IPS DF 6.9 (cell line): Measurements from ENCODE around the gene CALB2.

Source experiments
- DNase-seq: peaks from one replicate; pipeline ENCODE4 v3.0.0-alpha.2; 2013; ENCODE audit warnings: low read depth, low spot score
- H3K27ac ChIP-seq: one replicate; pipeline ENCODE4 v1.5.1; 2013; ENCODE audit warnings: low read length, control low read depth
- H3K27me3 ChIP-seq: 2 replicates; pipeline ENCODE4 v1.6.1; 2013; ENCODE audit warnings: mild to moderate bottlenecking, low read length; ENCODE audit not compliant: control insufficient read depth, insufficient read depth
- H3K36me3 ChIP-seq: 2 replicates; pipeline ENCODE4 v1.6.1; 2013; ENCODE audit warnings: low read length; ENCODE audit not compliant: control insufficient read depth, insufficient read depth
- H3K4me1 ChIP-seq: 2 replicates; pipeline ENCODE4 v1.6.1; 2013; ENCODE audit warnings: low read length; ENCODE audit not compliant: control insufficient read depth, insufficient read depth
- H3K4me3 ChIP-seq: 2 replicates; pipeline ENCODE4 v1.5.1; 2013; ENCODE audit warnings: mild to moderate bottlenecking, low read length
- H3K9me3 ChIP-seq: 2 replicates; pipeline ENCODE4 v1.6.1; 2013; ENCODE audit warnings: low read length, inconsistent platforms; ENCODE audit not compliant: control insufficient read depth, insufficient read depth
- WGBS: extraction: QIAGEN DNeasy Blood & Tissue Kit; methylation state at CpG from one replicate; pipeline ENCODE4 v1.1.7; 2013; ENCODE audit warnings: mixed read lengths, missing lambda C conversion rate; ENCODE audit not compliant: insufficient read length, insufficient coverage; 5-methylcytosine and 5-hydroxymethylcytosine counted together

CALB2 gene

DNA sequence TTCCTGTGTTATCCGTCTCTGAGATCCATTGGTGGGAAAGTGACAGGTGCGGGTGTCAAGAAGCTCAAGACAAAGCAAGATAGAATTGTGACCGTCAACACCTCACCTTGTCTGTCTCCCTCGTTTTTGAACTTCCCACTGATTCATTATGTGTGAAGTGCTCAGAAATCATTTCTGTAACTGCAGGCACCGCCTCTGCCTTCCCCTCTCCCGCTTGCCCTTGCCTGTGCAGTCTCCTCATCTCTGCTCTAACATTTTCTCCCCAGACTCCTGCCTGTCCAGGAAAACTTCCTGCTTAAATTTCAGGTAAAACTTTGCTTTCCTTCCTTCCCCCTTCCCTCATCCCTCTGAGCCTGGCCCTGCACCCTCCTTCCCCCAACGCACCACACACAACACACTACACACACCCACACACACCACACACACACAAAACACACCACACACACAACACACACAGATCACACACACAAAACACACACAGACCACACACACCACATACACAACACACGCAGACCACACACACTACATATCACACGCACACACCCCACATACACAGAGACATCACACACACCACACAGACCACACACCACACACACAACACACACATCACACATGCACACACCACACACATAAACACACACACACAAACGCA lies 25.7 kb downstream of the CALB2 start:
- no peak overlapping the region for H3K27ac ChIP-seq
- H3K4me3 ChIP-seq, result no peak overlapping the region
- 100% methylated on average over 4 of the region's 10 CpGs for WGBS
- no peaks in the 10 kb centered on the region for H3K27me3 ChIP-seq
- no peak for DNase-seq
- peaks cover 5% of the 10 kb centered on the region; the same call in 1 of the 2 replicates for H3K4me1 ChIP-seq
- no peaks in the 10 kb centered on the region for H3K36me3 ChIP-seq
- H3K9me3 ChIP-seq, result no peaks in the 10 kb centered on the region

DNA sequence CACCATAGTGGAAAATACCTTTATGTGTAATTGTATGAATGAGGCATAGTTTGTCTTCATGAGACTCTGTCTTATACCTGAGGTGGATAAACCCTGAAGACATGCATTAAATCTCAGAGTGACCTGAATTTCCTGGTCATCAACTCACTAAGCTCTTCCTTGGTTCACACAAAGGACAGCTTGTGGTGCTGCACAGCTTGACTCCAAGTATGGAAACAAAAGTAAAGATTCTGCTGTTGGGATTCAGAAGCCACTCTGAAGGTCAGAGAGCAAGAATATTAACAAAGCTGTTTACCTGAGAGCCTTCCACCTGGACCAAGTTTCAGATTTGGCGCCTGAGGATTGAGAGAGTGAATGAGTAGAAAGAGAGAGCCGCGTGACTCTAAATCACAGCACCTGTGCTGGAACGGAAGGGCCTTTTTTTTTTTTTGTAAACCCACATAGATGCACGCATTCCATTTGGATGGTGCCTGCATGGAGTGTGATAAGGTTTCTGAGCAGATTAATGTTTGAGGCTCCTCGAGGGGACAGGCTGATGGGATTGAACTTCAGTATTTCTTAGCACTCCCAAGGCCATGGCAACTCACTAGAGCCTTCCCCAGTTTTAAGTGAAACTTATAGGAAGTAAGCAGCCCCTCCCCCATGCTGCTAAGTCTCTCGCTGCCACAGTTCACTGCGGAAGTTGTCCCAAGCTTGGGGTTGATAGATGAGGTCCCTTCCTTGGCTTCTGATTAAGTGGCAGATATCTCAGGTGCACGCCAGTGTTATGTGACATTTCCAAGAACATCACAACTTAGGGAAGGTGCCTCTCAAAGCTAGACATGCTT lies 28.7 kb downstream of the CALB2 start:
- no peak overlapping the region for H3K4me3 ChIP-seq
- H3K4me1 ChIP-seq, result peaks cover 11% of the 10 kb centered on the region; the same call in 1 of the 2 replicates
- no peak for DNase-seq
- WGBS, result no CpG with 5 or more reads among the region's 9 CpGs
- no peak overlapping the region for H3K27ac ChIP-seq
- H3K27me3 ChIP-seq, result no peaks in the 10 kb centered on the region
- H3K9me3 ChIP-seq, result no peaks in the 10 kb centered on the region
- no peaks in the 10 kb centered on the region for H3K36me3 ChIP-seq

DNA sequence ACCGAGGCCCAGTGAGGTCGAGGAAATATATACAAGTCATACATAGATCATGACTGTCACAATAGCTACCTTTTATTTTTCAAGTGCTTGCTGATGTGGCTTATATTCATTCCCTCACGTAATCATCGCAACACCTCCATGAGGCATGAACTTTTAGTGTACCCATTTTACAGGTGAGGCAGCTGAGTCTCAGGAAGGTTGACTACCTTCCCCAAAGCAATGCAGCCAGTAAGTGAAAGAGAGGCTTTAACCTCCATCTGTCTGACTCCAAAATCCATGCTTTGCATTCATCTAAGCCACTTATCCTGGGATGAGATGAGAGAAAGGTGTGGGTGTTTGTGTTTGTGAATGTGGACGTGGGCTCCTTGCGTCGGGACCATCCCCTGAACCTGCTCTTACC lies 30.8 kb downstream of the CALB2 start:
- Histone ChIP-seq H3K27ac (no peak overlapping the region), H3K36me3 (no peaks in the 10 kb centered on the region), H3K4me3 (no peak overlapping the region), H3K4me1 (peaks cover 11% of the 10 kb centered on the region; the same call in 1 of the 2 replicates), H3K27me3 (no peaks in the 10 kb centered on the region), H3K9me3 (no peaks in the 10 kb centered on the region)
- DNase-seq, result no peak
- WGBS, result no CpG with 5 or more reads among the region's 7 CpGs

DNA sequence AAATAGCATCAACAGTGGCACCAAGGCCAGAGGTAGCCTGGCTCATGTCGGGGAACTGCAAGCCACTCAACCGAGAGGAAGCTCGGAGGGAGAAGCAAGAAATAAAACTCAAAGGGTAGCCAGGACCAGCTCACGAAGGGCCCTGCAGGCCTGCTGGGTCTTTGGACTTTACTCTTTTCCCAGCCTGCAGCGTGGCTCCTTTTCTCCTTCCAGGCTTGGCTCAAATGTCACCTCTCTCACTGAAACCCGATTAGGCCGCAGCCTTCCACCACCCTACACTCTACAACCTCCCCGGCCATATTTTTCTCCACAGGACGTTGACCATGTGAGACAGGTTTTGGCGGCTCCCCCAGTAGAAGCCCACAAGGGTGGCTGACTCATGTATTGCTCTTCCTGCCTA lies 38.1 kb downstream of the CALB2 start:
- Histone ChIP-seq H3K4me1 (no peaks in the 10 kb centered on the region), H3K9me3 (no peaks in the 10 kb centered on the region), H3K36me3 (no peaks in the 10 kb centered on the region), H3K27me3 (no peaks in the 10 kb centered on the region), H3K27ac (no peak overlapping the region), H3K4me3 (no peak overlapping the region)
- WGBS, result no CpG with 5 or more reads among the region's 10 CpGs
- no peak for DNase-seq

DNA sequence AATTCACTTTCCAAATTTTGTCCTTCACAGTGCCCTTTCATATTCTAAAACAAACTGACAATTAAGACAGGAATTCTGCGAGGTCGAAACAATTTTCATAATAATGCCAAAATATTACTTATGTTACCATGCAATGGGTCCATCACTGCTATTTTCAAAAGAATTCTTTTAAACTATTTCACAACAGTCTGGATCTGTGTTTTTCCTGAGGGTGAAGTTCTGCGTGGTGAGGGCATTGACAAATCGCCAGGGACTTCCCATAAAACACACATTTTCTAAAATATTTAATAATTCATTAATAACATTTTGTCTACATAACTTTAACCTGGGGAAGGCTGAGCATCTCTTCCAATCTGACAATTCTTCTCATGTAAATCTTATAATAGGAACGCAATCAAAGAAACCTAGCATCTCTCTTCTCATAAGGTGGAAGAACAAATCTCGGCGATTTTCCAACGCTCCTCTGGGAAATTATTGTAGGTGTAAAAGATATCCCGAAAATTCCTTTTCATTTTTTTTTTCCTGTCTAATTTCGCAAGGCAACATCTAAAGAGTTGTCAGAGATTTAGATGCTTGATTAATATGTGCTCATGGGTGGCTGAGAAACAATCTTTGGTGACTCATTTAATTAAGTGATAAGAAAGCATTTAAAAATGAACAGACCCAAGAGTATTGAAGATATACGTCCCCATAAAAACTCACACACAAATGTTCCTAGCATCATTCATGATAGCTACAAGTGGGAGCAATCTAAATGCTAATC lies 41.5 kb downstream of the CALB2 start:
- Histone ChIP-seq H3K4me1 (no peaks in the 10 kb centered on the region), H3K4me3 (no peak overlapping the region), H3K36me3 (no peaks in the 10 kb centered on the region), H3K27ac (no peak overlapping the region), H3K9me3 (no peaks in the 10 kb centered on the region), H3K27me3 (no peaks in the 10 kb centered on the region)
- no peak for DNase-seq
- no CpG with 5 or more reads among the region's 11 CpGs for WGBS

DNA sequence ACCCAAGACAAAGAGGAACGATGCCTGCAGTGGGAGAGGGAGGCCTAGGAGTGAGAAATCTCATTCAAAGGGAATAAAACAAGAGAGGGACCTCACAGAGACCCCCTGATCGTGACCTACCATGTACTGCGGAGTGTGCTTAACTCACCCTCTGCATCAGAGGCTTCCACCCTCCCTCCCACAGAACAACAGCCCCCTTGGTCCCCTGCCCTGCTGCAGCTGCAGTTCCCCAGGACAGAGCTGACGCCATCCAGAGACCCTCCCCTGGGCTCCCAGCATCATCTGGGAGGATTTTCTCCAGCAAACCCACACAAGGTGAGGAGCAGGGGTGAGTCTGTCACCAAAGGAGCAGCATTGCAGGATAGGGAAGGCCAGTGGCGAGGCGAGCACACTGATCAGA lies 43.5 kb downstream of the CALB2 start:
- DNase-seq, result no peak
- no peaks in the 10 kb centered on the region for H3K4me1 ChIP-seq
- WGBS, result no CpG with 5 or more reads among the region's 6 CpGs
- no peak overlapping the region for H3K27ac ChIP-seq
- H3K36me3 ChIP-seq, result no peaks in the 10 kb centered on the region
- H3K9me3 ChIP-seq, result no peaks in the 10 kb centered on the region
- H3K4me3 ChIP-seq, result no peak overlapping the region
- no peaks in the 10 kb centered on the region for H3K27me3 ChIP-seq

DNA sequence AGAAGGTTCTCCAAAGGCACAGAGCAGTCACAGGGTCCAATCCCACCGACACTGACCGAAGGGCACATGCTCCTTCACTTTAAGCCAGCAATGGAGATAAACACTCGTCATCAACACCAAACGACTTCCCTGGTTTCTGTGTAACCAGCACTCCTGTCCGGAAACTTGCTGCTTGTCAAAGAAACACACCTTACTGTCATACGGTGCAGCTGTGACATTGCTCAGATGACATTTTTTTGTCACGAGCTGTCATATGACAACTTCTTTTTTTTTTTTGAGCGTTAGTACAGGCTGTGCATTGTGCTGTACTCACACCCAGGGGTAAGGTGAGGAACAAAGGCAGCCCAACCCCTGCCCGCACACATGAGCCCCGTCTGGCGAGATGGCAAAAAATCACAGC lies 44.2 kb downstream of the CALB2 start:
- Histone ChIP-seq H3K36me3 (no peaks in the 10 kb centered on the region), H3K27me3 (no peaks in the 10 kb centered on the region), H3K4me1 (no peaks in the 10 kb centered on the region), H3K27ac (no peak overlapping the region), H3K9me3 (no peaks in the 10 kb centered on the region), H3K4me3 (no peak overlapping the region)
- WGBS, result no CpG with 5 or more reads among the region's 11 CpGs
- no peak for DNase-seq

DNA sequence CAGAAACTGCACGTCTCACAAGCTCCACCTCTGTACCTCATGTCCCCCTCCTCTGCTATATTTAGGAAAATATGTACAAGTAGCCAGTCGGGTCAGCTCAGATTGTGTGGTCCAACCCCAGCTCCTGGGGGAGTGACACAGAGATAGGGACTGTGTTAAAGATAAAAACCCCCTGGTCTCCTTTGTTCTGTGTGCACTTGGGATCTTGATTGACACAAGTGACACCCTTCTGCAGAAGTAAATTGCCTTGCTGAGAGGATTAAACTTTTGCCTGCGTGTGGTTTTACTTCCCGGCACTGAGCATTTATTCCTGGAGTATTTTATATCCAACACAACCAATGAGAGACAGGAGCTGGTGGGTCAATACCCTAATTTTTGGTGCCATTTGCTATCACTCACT lies 45.8 kb downstream of the CALB2 start:
- Histone ChIP-seq H3K27ac (no peak overlapping the region), H3K27me3 (no peaks in the 10 kb centered on the region), H3K4me1 (no peaks in the 10 kb centered on the region), H3K4me3 (no peak overlapping the region), H3K9me3 (no peaks in the 10 kb centered on the region), H3K36me3 (no peaks in the 10 kb centered on the region)
- WGBS, result no CpG with 5 or more reads among the region's 4 CpGs
- DNase-seq, result no peak

DNA sequence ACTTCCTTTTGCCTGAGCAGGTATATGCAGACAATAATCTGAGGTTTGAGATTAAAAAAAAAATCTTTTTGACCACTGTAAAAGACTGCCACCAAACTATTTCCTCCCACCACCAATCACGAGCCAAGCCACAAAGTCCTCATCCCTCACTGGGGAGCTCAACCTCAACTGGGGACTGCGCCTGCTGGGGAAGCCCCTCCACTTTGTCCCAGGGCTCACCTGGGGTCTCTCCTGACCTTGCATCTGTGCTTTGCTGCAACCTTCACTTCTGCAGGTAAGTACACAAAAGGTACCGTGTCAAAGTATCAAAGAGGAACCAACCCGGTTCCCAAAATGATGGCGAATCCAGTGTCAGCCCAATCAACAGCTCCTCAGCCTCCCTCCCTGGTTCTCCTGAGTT lies 47.8 kb downstream of the CALB2 start:
- WGBS, result no CpG with 5 or more reads among the region's 5 CpGs
- H3K36me3 ChIP-seq, result no peaks in the 10 kb centered on the region
- no peak overlapping the region for H3K27ac ChIP-seq
- H3K9me3 ChIP-seq, result no peaks in the 10 kb centered on the region
- H3K27me3 ChIP-seq, result no peaks in the 10 kb centered on the region
- no peak for DNase-seq
- no peak overlapping the region for H3K4me3 ChIP-seq
- H3K4me1 ChIP-seq, result no peaks in the 10 kb centered on the region

DNA sequence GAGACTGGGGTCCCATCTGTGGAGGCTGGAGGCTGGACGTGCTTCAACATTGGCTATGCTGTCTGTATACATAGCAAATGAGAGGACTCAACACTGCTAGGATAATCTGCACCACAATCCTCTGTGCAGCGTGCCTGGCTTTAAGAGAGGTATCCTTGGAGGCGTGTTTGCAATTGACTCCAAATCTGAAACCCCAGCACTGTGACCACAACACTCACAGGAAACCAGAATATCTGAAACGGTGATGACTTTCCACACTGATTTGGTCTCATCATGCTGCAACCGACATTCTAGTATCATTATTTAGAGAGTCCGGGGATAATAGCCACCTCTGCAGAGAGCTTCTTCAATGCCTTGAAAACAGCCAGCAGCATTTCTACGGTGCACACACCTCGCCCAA lies 48.2 kb downstream of the CALB2 start:
- WGBS, result no CpG with 5 or more reads among the region's 8 CpGs
- no peaks in the 10 kb centered on the region for H3K4me1 ChIP-seq
- H3K27me3 ChIP-seq, result no peaks in the 10 kb centered on the region
- DNase-seq, result no peak
- no peaks in the 10 kb centered on the region for H3K9me3 ChIP-seq
- no peak overlapping the region for H3K27ac ChIP-seq
- H3K36me3 ChIP-seq, result no peaks in the 10 kb centered on the region
- no peak overlapping the region for H3K4me3 ChIP-seq
